ENCODE results near the gene KLKB1. TPM values are rescaled to one million over a fixed set of nuclear protein-coding genes. Genes with fewer than 3 reads are reported as not detected.

KLKB1 gene
- total RNA-seq, 1 donor from 2014 or later: 1.6 TPM

GRCh38 chr4:186298031-186298647 is 70.8 kb downstream of the KLKB1 start:
- no peak for ATAC-seq
- H3K4me1 ChIP-seq: no peaks in the 10 kb centered on the region

GRCh38 chr4:186299291-186299690 is 72.0 kb downstream of the KLKB1 start:
- Histone ChIP-seq H3K27ac (no peak overlapping the region), H3K9me3 (no peaks in the 10 kb centered on the region), H3K27me3 (ENCODE audit: low read depth) (peaks cover 17% of the 10 kb centered on the region), H3K36me3 (no peaks in the 10 kb centered on the region), H3K4me3 (no peak overlapping the region), H3K4me1 (no peaks in the 10 kb centered on the region)
- intact Hi-C loops (cut with DNase I): no loop called here
- no peak for DNase-seq
- no peak for ATAC-seq
- no peak for TF ChIP-seq CTCF (IDR thresholded peaks at IDR 0.05)

More at GRCh38 chr4:186298031-186298647, 70.8 kb downstream of the KLKB1 start:
- H3K36me3 ChIP-seq: no peaks in the 10 kb centered on the region
- H3K9me3 ChIP-seq: no peaks in the 10 kb centered on the region
- no peak for DNase-seq
- no peak overlapping the region for H3K27ac ChIP-seq
- intact Hi-C loops (cut with DNase I): no loop called here
- no peak for TF ChIP-seq CTCF (IDR thresholded peaks at IDR 0.05)
- no peak overlapping the region for H3K4me3 ChIP-seq
- H3K27me3 ChIP-seq (ENCODE audit: low read depth): peaks cover 17% of the 10 kb centered on the region

GRCh38 chr4:186300659-186301390 is 73.5 kb downstream of the KLKB1 start:
- no peak overlapping the region for H3K27ac ChIP-seq
- intact Hi-C loops (cut with DNase I): loop anchor here (10.0 kb wide), 1 partner anchor 284 kb away; no protein-coding TSS in a partner anchor
- TF ChIP-seq CTCF (IDR thresholded peaks at IDR 0.05): no peak
- H3K4me3 ChIP-seq: no peak overlapping the region
- no peak for ATAC-seq
- no peaks in the 10 kb centered on the region for H3K4me1 ChIP-seq
- peaks cover 22% of the 10 kb centered on the region for H3K27me3 ChIP-seq (ENCODE audit: low read depth)
- H3K36me3 ChIP-seq: no peaks in the 10 kb centered on the region
- H3K9me3 ChIP-seq: no peaks in the 10 kb centered on the region
- no peak for DNase-seq

- Histone ChIP-seq H3K9me3 (no peaks in the 10 kb centered on the region), H3K27ac (no peak overlapping the region), H3K4me1 (no peaks in the 10 kb centered on the region), H3K36me3 (no peaks in the 10 kb centered on the region), H3K27me3 (ENCODE audit: low read depth) (peaks cover 5% of the 10 kb centered on the region), H3K4me3 (no peak overlapping the region)
- intact Hi-C loops (cut with DNase I): loop anchor here (10.0 kb wide), 1 partner anchor 281 kb away; no protein-coding TSS in a partner anchor
- DNase-seq (no peak), ATAC-seq (no peak)
- no peak for TF ChIP-seq CTCF (IDR thresholded peaks at IDR 0.05)
Measured at GRCh38 chr4:186304216-186304615, 76.9 kb downstream of the KLKB1 start.

DNA sequence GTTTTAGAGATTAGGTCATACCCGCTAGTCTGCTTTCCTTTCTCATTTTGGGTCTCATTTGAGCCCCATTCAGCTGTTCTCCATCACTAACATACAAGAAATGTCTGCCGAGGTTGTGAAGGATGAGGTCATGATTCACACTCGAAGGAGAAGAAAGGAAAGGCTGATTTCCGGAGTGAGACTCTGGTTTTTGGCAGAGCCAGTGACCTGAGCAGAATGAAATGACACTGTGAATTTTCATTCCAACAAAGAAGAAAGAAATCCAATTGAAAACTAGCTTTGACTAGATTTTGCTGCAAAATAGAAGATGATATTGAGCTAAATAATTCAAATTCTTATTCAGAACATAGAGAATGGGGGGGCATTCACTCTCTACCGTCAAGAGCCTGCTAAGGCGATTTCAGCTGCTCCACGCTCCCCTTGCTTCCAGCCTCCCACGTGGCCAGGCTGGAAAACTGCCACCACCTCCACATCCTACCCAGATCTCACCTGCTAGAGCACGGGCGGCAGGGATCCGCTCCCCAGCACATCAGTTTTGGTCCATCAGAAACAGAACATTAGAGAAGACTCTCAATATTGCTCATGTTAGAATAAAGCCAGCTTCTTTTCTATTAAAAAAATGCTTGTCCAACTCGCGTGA is 77.7 kb downstream of the KLKB1 start:
- Histone ChIP-seq H3K27me3 (ENCODE audit: low read depth) (peaks cover 5% of the 10 kb centered on the region), H3K9me3 (no peaks in the 10 kb centered on the region), H3K36me3 (no peaks in the 10 kb centered on the region), H3K4me1 (no peaks in the 10 kb centered on the region), H3K4me3 (no peak overlapping the region), H3K27ac (no peak overlapping the region)
- intact Hi-C loops (cut with DNase I): loop anchor here (10.0 kb wide), 1 partner anchor 280 kb away; no protein-coding TSS in a partner anchor
- ATAC-seq (no peak), DNase-seq (no peak)
- TF ChIP-seq CTCF (IDR thresholded peaks at IDR 0.05): no peak

All from lower lobe of right lung (tissue), 2 donors.